GM12801 (cell line): ENCODE measurements around the gene CLIP1.

Source experiments
- CTCF ChIP-seq: IDR thresholded peaks from one replicate; pipeline ENCODE4 v1.5.1; 2011; ENCODE audit warnings: control low read depth; ENCODE audit not compliant: insufficient read length; ENCODE audit errors: extremely low read depth

The CLIP1 gene

GRCh38 chr12:122427403-122427802, 4.9 kb upstream of the CLIP1 start:
- no peak for TF ChIP-seq CTCF

GRCh38 chr12:122423258-122424165, 1.0 kb upstream of the CLIP1 start:
- no peak for TF ChIP-seq CTCF

- no peak for TF ChIP-seq CTCF
Measured at GRCh38 chr12:122422730-122423257, 325 bp upstream of the CLIP1 start.

- TF ChIP-seq CTCF = no peak
Measured at GRCh38 chr12:122421187-122421820, 1.2 kb downstream of the CLIP1 start.

GRCh38 chr12:122420471-122421162, 1.9 kb downstream of the CLIP1 start:
- TF ChIP-seq CTCF = no peak

GRCh38 chr12:122413516-122414404, 8.7 kb downstream of the CLIP1 start:
- TF ChIP-seq CTCF = no peak
